ENCODE data around the gene MS4A4A.
"Not testable (repeated sequence)": the region's sequence is repeated elsewhere in the genome, so short reads cannot be mapped to it uniquely, and the experiment has no call there.

MS4A4A gene

DNA sequence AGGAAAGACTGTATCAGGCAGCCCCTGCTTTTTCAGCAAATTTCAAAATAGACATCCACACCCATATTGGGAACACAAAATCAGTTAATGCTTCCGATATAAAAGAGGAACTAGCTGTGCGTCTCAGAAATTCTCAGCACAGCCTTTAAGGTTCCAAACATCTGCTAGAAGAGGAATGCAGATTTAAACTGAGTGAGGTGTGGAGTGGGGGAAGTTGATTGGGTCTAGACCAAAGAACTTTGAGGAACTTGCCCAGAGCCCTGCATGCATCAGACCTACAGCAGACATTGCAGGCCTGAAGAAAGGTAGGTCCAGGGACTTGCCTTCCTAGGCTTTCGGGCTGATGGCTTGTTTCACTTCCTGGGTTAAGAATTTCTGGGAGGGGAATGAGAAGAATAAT lies at the start of gene MS4A4A:
TSS of gene MS4A4A (plus strand) at position 255 of the 400 bp plus-strand sequence. CDS start at position 265, 10 bp downstream.
- no peak for DNase-seq

DNA sequence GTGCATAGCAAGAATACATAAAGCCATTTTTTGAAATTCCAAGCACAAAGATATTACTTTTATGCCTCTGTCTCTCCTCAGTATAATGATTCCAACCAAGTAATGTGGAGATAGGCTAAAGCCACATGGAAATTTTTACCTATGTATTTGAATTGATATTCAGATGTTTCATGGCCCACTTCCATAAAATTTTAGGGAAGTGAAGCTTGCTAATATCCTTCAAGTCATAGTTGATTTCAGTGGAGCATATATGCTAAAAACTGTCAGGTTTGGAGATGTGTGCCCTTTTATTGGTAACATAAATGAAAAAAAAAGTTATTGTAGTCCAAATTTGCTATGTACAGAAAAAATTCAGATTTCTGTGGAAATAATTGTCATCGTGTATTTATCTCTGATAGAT lies 49.8 kb upstream of the MS4A4A start:
- no peak for DNase-seq

DNA sequence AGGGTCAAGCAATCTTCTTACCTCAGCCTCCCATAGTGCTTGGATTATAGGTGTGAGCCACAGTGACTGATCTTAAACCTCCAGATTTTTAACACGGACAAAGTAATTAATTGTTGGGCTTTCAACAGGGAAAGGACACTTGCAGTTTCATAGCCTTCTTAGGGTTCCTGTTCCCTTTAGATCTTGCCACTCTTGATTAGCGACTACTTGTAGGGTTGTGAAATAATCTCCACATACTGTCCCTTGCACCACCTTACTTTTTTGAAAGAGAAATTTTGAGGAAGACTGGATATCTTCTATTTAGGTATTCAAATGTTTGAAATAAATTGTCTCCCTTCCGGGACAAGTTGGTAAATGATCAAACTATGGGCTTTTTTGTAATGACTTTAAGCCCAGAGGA lies 45.1 kb upstream of the MS4A4A start:
- DNase-seq, result no peak

DNA sequence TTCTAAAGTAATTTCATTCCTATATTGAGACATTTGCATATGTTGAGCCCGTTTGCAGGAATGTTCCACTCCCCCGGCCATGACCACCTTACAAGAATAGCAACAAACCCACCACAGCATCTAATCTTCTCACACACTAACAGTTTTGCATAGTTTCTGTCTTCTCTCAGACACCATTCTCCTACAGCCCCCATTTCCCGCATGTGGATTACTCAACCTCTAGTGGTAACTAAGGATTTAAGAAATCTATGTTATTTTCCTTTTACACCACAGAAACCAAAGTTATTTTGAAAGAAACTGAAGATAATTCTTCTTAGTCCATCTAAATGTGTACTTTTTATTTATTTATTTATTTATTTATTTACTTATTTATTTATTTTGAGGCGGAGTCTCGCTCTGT lies 39.8 kb upstream of the MS4A4A start:
- DNase-seq, result no peak

DNA sequence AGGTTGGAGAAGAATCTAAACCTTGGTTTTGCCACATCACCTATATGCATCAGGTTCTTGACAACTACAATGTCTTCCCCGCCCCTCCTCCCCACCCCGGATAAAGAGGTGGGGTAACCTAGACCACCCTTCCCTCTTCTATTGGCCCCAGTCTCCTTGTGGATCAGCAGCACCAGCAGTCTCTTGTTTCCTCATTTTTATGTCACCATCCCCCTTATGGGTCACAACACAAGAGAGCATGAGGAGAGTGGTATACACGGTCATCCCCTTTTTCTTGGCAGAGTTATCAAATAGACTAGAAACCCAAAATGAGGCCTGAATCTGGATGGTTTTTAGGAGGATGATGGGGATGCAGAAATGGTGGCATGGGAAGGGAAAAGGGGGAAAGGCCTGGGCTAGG lies 38.7 kb upstream of the MS4A4A start:
- no peak for DNase-seq

DNA sequence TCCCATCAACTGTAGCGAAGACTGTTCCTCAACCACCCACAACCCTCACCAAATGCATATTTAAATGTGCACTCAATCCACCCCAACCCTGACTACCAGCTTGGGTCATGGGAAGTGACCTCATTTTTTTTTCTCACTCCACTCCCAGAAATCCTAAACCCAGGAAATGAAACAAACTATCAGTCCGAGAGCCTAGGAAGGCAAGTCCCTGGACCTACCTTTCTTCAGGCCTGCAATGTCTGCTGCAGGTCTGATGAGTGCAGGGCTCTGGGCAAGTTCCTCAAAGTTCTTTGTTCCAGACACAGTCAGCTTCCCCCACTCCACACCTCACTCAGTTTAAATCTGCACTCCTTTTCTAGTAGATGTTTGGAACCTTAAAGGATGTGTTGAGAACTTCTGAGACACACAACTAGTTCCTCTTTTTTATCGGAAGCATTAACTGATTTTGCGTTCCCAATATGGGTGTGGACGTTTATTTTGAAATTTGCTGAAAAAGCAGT lies 37.7 kb upstream of the MS4A4A start, which contains the start of gene MS4A4E:
TSS of gene MS4A4E (minus strand) at position 398 of the 500 bp plus-strand sequence. CDS start 13,082 bp downstream, outside the sequence.
- DNase-seq, result no peak

DNA sequence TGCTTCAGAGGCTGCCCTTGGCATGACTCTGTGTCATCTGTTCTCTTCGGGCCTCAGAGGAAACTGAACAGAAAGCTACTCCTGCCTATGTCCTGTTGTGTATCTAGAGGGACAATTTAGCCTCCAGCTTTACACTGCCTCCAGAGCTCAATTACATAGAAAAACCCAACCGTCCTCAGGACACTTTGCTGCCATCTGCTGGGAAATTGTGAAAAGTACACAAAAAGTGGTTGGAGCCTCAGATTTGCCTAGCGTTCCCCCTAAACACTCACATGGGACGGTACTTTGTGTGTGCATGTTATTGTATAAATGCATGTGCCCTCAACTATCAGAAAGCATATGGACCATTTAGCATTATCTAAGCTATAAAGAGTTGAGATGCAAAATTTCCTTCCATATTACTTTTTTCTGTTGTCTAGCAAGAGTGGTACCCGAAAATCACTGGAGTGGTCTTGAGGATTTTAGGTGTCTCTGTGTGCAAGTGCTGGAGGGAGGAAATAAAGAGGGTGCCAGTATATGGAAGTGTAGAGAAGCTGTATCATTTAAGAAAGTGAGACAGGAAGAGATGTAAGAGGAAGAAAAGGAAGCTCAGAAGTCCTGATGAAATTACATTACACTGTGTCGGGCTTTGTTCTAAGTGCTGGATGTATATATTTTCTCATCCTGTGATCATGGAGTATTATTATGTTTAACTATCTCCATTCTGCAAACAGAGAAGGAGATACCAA lies 28.8 kb upstream of the MS4A4A start:
- no peak for DNase-seq

DNA sequence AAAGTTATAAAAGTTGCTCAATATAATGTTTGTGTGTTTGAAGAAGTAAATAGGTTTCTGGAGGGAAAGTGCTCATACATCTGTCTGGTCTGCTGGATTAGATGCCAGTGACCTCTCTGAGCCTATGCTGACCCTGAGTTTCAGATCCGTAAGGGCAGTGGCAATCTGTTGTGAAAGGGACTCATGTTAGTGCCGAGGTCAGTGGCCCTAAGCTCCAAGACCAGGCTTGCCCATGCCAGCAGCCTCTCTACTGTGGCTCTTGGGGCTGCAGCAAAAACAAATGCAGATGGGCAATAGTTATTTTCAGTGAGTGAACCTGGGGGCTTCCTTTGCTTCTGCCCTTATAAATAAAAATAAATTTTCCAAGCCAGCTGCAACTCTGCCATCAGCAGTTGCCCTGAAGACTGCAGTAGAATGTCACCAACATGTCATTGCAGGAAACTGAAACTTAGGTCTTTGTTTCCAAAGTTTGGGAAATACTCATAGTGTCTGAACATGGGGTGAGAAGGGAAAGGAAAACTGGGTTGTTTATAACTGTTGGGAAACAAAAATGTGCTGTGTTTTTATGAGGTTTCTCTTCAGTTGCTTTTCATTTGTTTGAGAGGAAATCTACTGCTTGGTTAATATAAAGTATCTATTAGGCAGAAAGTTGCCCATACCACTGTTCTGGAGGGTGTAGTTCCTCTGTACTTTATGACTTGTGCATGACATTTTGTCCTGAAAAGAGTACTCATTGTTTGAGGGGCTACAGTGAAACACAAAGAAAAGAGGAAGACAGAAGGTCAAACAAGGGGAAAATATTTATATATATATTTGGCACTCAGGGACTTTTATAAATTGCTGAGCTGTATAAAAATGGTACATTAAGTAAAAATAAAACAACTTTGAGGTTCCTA lies 28.0 kb upstream of the MS4A4A start:
- DNase-seq, result no peak

DNA sequence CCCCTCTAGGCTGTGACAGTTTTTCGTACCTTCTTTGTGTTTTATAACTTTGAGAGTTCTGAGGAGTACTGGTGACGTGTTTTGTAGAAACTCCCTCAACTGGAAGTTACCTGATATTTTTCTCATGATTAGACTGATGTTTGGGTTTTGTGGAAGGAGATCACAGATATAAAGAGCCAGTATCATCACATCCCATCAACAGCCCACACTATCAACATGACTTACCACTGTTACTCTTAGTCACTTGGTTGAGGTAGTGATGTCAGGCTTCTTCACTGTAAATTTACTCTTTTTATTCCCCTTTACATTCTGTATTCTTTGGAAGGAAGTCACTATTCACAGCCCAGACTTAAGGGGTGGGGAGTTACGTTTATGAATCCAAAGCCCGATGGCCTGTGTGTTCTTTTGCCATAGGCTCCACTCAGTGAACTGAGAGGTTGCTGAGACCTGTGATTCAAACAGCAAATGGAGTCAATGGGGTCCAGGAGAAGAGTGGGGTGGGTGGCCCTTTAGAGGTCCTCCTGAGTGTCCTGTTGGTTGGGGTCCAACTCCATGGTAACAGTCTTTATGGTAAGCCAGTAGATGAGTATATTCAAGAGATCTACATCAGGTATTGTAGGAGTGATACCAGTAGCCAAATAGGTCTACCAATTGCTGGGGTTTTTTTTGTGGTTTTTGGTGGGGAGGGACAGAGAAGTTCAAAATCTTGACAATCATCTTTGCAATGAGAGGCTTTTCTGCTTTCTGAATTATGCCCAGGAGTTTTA lies 22.3 kb upstream of the MS4A4A start:
- DNase-seq, result no peak

DNA sequence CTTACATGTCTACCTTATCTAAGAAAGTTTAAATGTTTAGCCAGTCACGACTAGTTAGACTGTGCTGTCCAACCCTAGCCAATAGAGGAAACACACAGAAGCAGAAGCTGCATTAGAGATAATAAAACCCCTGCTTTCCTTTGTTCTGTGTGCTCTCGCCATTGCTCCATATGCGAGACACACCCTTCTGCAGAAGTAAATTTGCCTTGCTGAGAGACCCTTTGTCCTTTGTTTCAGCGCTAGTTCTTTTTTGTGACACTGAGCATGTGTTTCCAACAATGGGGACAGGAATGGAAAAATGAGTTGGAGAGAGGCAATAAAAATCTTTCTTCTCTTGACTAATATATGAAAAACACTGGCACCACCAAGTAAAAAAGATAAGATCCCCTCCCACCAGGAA lies 19.5 kb upstream of the MS4A4A start:
- no peak for DNase-seq

DNA sequence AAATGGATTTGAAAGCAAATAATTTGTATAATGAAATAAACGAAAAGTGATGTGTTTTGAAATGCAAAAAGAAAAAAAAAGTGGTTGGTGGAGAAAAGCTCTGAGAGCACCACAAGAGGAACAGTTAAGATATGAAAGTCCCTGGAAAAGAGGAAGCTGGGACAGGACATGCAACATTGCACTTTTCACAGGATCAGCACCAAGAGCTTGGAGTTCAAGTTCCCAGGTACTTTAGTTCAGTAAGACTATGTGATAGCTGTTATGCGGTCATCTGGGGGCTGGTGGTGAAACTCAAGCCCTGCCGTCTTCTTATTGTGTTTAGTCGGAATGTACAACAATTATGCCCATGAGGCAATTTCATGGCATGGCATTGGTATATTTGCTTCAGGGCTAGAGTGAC lies 17.1 kb upstream of the MS4A4A start:
- DNase-seq, result no peak

DNA sequence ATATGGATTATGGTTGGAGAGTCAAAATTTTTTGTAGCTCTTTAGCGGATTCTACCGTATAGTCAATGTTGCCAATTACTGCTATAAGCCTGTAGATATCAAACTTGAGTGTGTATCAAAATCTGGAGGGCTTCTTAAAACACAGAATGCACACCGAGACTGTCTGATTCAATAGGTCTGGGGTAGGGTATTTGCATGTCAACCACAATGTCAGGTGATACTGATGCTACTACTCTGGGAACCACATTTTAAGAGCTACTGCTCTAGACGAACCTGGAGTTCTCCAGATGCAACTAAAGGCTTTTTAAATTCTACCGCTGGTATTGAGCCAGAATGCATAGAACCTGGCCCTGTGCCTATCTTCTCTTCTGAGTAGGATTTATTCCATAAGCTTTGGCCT lies 15.8 kb upstream of the MS4A4A start:
- DNase-seq, result no peak

DNA sequence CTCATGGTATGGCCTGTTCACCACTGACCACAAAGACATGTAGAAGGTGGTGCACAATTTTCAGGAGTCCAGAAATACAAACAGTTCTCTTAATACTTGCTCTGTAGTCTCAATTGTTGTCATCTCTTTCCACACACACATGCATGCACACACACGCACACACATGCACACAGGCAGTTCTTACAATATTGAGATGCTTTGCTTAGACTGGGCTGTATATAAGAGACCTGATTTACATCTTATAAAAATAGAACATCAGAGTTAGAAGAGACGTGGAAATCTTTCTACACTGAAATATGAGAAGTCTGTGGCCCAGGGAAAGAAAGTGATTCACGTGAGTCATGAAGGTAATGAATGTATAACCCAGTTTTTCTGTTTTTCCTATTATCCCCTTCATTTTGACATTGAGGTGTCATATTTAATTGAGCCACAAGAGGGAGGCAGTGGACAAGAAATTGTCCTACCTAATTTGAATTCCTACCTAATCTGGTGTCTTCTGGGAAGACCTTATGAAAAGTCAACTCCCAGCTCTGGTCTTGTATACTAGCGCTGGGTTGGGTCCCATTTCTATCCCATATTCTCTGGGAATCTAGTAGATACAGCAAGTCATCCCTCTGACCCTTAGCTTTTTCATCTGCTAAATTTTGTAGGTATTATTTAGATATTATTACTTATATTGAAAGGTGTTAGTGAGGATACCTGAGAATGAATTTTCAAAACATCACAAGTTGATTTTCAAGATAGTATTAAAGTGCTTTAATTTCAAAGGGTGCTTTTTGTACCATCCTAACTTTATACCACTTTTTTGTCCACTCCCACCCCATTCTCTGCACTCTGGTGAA lies 14.9 kb upstream of the MS4A4A start:
- no peak for DNase-seq

DNA sequence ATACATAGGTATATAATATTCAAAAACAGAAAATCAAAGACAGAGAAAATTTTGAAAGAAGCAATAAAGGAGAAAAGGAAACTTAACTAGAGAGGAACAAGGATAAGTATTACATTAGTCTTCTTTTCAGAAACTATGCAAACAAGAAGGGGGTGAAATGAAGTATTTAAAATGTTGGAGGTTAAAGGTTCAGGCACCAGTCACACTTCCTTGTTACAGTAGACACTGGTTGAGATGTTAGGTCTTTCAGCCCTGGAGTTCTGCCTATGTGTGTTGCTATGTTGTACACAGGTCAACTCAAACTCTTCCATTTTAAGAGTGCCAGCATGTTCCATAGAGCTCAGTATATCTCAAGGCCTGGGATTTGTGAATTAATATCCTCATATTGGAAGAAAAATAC lies 6.0 kb upstream of the MS4A4A start:
- no peak for DNase-seq

DNA sequence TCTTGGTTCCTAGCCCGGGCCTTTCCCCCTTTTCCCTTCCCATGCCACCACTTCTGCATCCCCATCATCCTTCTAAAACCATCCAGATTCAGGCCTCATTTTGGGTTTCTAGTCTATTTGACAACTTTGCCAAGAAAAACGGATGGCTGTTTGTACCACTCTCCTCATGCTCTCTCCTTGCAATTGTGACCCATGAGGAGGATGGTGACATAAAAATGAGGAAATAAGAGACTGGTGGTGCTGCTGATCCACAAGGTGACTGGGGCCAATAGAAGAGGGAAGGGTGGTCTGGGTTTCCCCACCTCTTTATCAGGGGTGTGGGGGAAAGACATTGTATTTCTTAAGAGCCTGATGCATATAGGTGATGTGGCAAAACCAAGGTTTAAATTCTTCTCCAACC lies 1.0 kb downstream of the MS4A4A start:
- DNase-seq, result no peak

DNA sequence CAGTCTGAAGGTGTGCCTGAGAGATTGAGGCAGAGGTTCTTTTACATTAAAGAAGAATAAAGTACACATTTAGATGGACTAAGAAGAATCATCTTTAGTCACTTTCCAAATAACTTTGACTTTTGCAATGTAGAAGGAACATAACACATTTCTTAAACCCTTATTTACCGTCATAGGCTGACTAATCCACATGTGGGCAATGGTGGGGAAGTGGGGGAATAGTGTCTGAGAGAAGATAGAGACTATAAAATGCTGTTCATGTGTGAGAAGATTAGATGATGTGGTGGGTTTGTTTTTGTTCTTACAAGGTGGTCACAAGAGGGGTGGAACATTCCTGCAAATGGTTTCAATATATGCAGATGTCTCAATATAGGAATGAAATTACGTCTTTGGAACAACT lies 1.8 kb downstream of the MS4A4A start:
- DNase-seq, result no peak

DNA sequence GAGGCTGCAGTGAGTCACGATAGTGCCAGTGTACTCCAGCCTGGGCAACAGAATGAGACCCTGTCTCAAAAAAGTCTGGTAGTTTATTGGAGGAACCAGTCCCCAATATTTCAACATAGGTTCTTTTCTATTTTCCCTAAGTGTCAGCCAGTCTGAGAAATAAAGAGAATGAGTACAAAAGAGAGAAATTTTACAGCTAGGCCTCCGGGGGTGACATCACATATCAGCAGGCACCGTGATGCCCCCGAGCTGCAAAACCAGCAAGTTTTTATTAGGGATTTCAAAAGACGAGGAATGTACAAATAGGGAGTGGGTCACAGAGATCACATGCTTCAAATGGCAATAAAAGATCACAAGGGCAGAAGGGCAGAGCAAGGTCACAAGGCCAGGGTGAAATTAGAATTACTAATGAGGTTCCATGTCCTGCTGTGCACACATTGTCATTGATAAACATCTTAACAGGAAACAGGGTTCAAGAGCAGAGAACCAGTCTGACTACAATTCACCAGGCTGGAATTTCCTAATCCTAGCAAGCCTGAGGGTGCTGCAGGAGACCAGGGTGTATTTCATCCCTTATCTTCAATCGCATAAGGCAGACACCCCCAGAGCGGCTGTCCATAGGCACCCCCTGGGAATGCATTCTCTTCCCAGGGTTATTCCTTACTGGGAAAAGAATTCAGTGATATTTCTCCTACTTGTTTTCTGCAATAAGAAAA lies 5.1 kb downstream of the MS4A4A start:
- DNase-seq, result not testable (repeated sequence)

DNA sequence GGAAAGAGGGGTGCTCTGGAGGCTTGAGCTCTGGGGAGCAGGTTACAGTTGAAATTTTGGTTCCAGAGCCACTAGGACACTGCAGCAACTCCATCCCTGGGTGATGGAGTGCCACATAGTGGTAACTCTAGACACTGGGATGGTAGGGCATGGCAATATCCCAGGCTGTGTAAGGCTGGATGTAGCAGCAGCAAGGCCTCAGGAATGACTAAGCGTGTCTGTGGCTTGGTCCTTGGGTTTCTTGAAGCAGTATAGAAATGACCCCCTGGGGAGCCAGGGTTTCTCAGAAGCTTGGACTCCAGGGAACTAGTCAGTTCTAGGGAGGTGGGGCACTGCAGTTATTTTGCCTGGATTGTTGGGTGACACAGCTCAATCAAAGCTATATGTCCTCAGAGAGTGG lies 8.1 kb downstream of the MS4A4A start:
- DNase-seq, result no peak

DNA sequence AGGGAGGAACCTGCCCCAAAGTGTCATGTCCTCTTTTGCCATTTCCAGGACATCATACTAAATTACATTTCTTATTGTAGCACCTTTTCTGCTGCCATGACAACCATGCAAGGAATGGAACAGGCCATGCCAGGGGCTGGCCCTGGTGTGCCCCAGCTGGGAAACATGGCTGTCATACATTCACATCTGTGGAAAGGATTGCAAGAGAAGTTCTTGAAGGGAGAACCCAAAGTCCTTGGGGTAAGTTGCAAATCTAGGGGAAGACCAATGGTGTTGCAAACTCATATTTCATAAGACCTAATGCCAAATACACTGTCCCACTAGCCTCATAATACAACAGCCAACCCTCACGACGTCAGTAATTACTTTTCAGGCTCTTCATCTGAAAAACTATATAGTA lies 11.7 kb downstream of the MS4A4A start:
- DNase-seq, result no peak

DNA sequence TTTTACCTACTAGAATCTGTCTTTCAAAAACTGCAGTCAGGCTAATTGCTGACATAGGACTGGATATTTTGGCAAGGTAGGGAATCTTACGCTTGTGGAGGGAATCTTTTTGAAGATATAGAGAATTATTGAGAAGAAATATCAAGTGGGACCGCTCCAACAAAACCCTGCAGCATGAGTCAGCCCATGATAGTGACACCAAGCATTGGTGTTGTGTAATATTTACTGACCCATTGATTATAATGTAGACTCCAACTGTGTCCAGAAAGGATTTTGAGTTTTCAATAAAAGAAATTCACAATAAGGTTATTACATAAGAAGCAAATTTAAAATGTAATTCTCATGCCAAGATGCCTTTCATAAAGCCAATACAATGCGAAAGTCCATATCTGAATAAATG lies 20.7 kb downstream of the MS4A4A start:
- no peak for DNase-seq

DNA sequence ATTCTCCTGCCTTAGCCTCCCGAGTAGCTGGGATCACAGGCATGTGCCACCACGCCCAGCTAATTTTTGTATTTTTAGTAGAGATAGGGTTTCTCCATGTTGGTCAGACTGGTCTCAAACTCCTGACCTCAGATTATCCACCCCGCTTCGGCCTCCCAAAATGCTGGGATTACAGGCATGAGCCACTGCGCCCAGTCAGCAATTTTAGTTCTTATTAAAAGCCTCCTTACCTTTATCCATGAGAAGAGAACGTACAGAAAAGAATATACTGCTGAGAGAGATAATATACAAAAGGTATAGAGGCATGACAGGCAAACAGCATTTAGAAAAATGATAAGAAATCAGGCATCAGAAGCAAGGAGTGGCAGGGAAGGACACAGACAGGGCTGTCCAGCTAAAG lies 21.4 kb downstream of the MS4A4A start:
- not testable (repeated sequence) for DNase-seq

DNA sequence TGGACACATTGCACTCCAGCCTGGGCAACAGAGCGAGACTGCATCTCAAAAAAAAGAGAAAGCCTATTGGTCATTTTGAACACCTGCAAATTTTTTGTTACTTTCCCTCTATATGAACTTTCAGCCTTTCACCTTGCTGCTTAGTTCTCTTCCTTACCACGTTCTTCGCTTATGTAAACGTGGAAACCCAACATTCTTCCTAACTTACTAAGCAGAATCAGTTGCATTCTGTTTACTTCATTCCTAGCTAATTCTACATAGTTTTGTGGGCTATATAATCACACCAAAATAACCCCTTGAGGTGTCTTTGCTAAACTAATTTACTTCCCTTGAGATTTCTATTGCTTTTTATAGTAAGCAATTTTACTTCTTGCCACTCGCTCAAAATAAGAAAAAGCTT lies 23.2 kb downstream of the MS4A4A start:
- no peak for DNase-seq

Measured in stimulated activated naive CD4-positive, alpha-beta T cell treated with Interleukin-2 at 50 U/mL for 16 hours (primary cell).